DND-41 (cell line): ENCODE data around the gene SLC25A36.
A peak's percentile ranks its signal among the peaks of the same experiment; 100 is the strongest.

Experiments used
- ATAC-seq: fragments of 200-7000 bp; cut with Tn5 transposase; 3 replicates; pipeline ENCODE4 v1.9.1; 2021; ENCODE audit warnings: low read depth; ENCODE audit not compliant: insufficient read depth
- DNase-seq: peaks from one replicate; pipeline ENCODE4 v3.0.0-alpha.2; 2020
- H2AFZ ChIP-seq: 2 replicates; pipeline ENCODE4 v1.6.0; 2012; ENCODE audit warnings: low read depth, low read length
- H3K27ac ChIP-seq: 2 replicates; pipeline ENCODE4 v1.5.1; 2012; ENCODE audit warnings: low read length, inconsistent platforms
- H3K27me3 ChIP-seq: fragments of 200-600 bp; sonication (generic); 2 replicates; pipeline ENCODE4 v1.6.0; 2012; ENCODE audit warnings: low read length, mild to moderate bottlenecking, inconsistent platforms; ENCODE audit not compliant: insufficient read depth, poor library complexity
- H3K36me3 ChIP-seq: 2 replicates; pipeline ENCODE4 v1.5.1; 2012; ENCODE audit warnings: low read length, inconsistent platforms; ENCODE audit not compliant: insufficient read depth
- H3K4me1 ChIP-seq: 2 replicates; pipeline ENCODE4 v1.5.1; 2012; ENCODE audit warnings: mild to moderate bottlenecking, low read length; ENCODE audit not compliant: insufficient read depth
- H3K4me2 ChIP-seq: 2 replicates; pipeline ENCODE4 v1.6.0; 2012; ENCODE audit warnings: mild to moderate bottlenecking, moderate library complexity, low read length, inconsistent platforms; ENCODE audit not compliant: insufficient read depth
- H3K4me3 ChIP-seq, 2 experiments: fragments of 200-600 bp in 1 of 2; shearing (Covaris generic) in 1 of 2; 2 replicates each; pipeline ENCODE4 v1.5.1; 2012 to 2016; ENCODE audit warnings: inconsistent platforms in 2 of 2, low read length in 2 of 2, mild to moderate bottlenecking in 2 of 2, low read depth in 1 of 2, moderate library complexity in 1 of 2
- H3K79me2 ChIP-seq: 2 replicates; pipeline ENCODE4 v1.6.0; 2012; ENCODE audit warnings: low read length, inconsistent platforms; ENCODE audit not compliant: insufficient read depth
- H3K9ac ChIP-seq: 2 replicates; pipeline ENCODE4 v1.6.0; 2012; ENCODE audit warnings: low read depth, mild to moderate bottlenecking, inconsistent platforms, low read length, moderate library complexity
- H3K9me3 ChIP-seq: 2 replicates; pipeline ENCODE4 v1.5.1; 2012; ENCODE audit warnings: low read length, moderate library complexity, mild to moderate bottlenecking, inconsistent platforms; ENCODE audit not compliant: insufficient read depth, severe bottlenecking
- H4K20me1 ChIP-seq: 2 replicates; pipeline ENCODE4 v1.6.0; 2012; ENCODE audit warnings: low read length; ENCODE audit not compliant: insufficient read depth
- CTCF ChIP-seq: IDR thresholded peaks from 2 replicates; pipeline ENCODE4 v1.5.1; 2012; ENCODE audit warnings: borderline replicate concordance, low read length, moderate library complexity, mild to moderate bottlenecking; ENCODE audit not compliant: poor library complexity, severe bottlenecking; ENCODE audit errors: extremely low read depth
- EZH2 ChIP-seq: IDR thresholded peaks from 3 replicates; pipeline ENCODE4 v1.6.1; 2012; ENCODE audit warnings: borderline replicate concordance, low read depth, mild to moderate bottlenecking, moderate library complexity, low read length, inconsistent platforms; ENCODE audit not compliant: severe bottlenecking

The SLC25A36 gene

GRCh38 chr3:140953028-140953960 is 11.7 kb downstream of the SLC25A36 start:
- Histone ChIP-seq H3K4me2 (no peak overlapping the region), H3K27ac (no peak overlapping the region), H3K4me1 (no peaks in the 10 kb centered on the region), H4K20me1 (peaks cover 43% of the 10 kb centered on the region), H3K36me3 (peaks cover 6% of the 10 kb centered on the region; the same call in 1 of the 2 replicates), H3K79me2 (peaks cover 98% of the 10 kb centered on the region), H2AFZ (no peak overlapping the region), H3K9me3 (no peaks in the 10 kb centered on the region), H3K4me3 (no peak overlapping the region), H3K27me3 (no peaks in the 10 kb centered on the region), H3K9ac (no peak overlapping the region)
- ATAC-seq (peak; percentile 69), DNase-seq (no peak)
- no peak for TF ChIP-seq CTCF
- TF ChIP-seq EZH2: no peak

GRCh38 chr3:140954576-140954975 is 12.9 kb downstream of the SLC25A36 start:
- ATAC-seq (no peak), DNase-seq (no peak)
- Histone ChIP-seq H3K9ac (no peak overlapping the region), H3K9me3 (no peaks in the 10 kb centered on the region), H3K4me1 (no peaks in the 10 kb centered on the region), H4K20me1 (peaks cover 37% of the 10 kb centered on the region), H3K36me3 (peaks cover 9% of the 10 kb centered on the region), H3K27me3 (no peaks in the 10 kb centered on the region), H3K79me2 (peaks cover 87% of the 10 kb centered on the region), H3K4me3 (no peak overlapping the region), H2AFZ (no peak overlapping the region), H3K27ac (no peak overlapping the region), H3K4me2 (no peak overlapping the region)
- TF ChIP-seq CTCF: no peak

- no peaks in the 10 kb centered on the region for H3K9me3 ChIP-seq
- no peaks in the 10 kb centered on the region for H3K4me1 ChIP-seq
- no peak overlapping the region for H3K9ac ChIP-seq
- H3K4me2 ChIP-seq: no peak overlapping the region
- TF ChIP-seq EZH2 (no peak), CTCF (no peak)
- H3K4me3 ChIP-seq: no peak overlapping the region
- ATAC-seq (no peak), DNase-seq (no peak)
- peaks cover 20% of the 10 kb centered on the region for H3K36me3 ChIP-seq
- H3K27me3 ChIP-seq: no peaks in the 10 kb centered on the region
- peaks cover 32% of the 10 kb centered on the region for H4K20me1 ChIP-seq
- no peak overlapping the region for H2AFZ ChIP-seq
- H3K79me2 ChIP-seq: peaks cover 77% of the 10 kb centered on the region
- H3K27ac ChIP-seq: no peak overlapping the region
Observed at GRCh38 chr3:140955645-140956044, 14.0 kb downstream of the SLC25A36 start.
